ENCODE results near the gene BTBD2. TPM values are rescaled to one million over a fixed set of nuclear protein-coding genes. Genes with fewer than 3 reads are reported as not detected.

The BTBD2 gene
- total and polyA plus RNA-seq, 2 experiments from 2014 or later: 23.8 to 130 TPM

GRCh38 chr19:1953441-1954094 lies 61.9 kb downstream of the BTBD2 start (continued):
- TF ChIP-seq, protein P1, sequence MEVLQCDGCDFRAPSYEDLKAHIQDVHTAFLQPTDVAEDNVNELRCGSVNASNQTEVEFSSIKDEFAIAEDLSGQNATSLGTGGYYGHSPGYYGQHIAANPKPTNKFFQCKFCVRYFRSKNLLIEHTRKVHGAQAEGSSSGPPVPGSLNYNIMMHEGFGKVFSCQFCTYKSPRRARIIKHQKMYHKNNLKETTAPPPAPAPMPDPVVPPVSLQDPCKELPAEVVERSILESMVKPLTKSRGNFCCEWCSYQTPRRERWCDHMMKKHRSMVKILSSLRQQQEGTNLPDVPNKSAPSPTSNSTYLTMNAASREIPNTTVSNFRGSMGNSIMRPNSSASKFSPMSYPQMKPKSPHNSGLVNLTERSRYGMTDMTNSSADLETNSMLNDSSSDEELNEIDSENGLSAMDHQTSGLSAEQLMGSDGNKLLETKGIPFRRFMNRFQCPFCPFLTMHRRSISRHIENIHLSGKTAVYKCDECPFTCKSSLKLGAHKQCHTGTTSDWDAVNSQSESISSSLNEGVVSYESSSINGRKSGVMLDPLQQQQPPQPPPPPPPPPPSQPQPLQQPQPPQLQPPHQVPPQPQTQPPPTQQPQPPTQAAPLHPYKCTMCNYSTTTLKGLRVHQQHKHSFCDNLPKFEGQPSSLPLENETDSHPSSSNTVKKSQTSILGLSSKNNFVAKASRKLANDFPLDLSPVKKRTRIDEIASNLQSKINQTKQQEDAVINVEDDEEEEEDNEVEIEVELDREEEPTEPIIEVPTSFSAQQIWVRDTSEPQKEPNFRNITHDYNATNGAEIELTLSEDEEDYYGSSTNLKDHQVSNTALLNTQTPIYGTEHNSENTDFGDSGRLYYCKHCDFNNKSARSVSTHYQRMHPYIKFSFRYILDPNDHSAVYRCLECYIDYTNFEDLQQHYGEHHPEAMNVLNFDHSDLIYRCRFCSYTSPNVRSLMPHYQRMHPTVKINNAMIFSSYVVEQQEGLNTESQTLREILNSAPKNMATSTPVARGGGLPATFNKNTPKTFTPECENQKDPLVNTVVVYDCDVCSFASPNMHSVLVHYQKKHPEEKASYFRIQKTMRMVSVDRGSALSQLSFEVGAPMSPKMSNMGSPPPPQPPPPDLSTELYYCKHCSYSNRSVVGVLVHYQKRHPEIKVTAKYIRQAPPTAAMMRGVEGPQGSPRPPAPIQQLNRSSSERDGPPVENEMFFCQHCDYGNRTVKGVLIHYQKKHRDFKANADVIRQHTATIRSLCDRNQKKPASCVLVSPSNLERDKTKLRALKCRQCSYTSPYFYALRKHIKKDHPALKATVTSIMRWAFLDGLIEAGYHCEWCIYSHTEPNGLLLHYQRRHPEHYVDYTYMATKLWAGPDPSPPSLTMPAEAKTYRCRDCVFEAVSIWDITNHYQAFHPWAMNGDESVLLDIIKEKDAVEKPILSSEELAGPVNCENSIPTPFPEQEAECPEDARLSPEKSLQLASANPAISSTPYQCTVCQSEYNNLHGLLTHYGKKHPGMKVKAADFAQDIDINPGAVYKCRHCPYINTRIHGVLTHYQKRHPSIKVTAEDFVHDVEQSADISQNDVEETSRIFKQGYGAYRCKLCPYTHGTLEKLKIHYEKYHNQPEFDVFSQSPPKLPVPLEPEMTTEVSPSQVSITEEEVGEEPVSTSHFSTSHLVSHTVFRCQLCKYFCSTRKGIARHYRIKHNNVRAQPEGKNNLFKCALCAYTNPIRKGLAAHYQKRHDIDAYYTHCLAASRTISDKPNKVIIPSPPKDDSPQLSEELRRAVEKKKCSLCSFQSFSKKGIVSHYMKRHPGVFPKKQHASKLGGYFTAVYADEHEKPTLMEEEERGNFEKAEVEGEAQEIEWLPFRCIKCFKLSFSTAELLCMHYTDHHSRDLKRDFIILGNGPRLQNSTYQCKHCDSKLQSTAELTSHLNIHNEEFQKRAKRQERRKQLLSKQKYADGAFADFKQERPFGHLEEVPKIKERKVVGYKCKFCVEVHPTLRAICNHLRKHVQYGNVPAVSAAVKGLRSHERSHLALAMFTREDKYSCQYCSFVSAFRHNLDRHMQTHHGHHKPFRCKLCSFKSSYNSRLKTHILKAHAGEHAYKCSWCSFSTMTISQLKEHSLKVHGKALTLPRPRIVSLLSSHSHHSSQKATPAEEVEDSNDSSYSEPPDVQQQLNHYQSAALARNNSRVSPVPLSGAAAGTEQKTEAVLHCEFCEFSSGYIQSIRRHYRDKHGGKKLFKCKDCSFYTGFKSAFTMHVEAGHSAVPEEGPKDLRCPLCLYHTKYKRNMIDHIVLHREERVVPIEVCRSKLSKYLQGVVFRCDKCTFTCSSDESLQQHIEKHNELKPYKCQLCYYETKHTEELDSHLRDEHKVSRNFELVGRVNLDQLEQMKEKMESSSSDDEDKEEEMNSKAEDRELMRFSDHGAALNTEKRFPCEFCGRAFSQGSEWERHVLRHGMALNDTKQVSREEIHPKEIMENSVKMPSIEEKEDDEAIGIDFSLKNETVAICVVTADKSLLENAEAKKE (CRISPR knock-in tag; IDR thresholded peaks at IDR 0.05): no peak
- TF ChIP-seq ETS1 (IDR thresholded peaks at IDR 0.05) (no peak), EZH2phosphoT487 (IDR thresholded peaks at IDR 0.05; ENCODE audit: unreplicated experiment) (no peak), EZH2 (IDR thresholded peaks at IDR 0.05; ENCODE audit: low read depth, unreplicated experiment) (no peak), JUNB (IDR thresholded peaks at IDR 0.05; ENCODE audit: unreplicated experiment) (no peak), POLR2AphosphoS5 (IDR thresholded peaks at IDR 0.05; ENCODE audit: low read depth) (no peak)
- TF ChIP-seq, protein P2, sequence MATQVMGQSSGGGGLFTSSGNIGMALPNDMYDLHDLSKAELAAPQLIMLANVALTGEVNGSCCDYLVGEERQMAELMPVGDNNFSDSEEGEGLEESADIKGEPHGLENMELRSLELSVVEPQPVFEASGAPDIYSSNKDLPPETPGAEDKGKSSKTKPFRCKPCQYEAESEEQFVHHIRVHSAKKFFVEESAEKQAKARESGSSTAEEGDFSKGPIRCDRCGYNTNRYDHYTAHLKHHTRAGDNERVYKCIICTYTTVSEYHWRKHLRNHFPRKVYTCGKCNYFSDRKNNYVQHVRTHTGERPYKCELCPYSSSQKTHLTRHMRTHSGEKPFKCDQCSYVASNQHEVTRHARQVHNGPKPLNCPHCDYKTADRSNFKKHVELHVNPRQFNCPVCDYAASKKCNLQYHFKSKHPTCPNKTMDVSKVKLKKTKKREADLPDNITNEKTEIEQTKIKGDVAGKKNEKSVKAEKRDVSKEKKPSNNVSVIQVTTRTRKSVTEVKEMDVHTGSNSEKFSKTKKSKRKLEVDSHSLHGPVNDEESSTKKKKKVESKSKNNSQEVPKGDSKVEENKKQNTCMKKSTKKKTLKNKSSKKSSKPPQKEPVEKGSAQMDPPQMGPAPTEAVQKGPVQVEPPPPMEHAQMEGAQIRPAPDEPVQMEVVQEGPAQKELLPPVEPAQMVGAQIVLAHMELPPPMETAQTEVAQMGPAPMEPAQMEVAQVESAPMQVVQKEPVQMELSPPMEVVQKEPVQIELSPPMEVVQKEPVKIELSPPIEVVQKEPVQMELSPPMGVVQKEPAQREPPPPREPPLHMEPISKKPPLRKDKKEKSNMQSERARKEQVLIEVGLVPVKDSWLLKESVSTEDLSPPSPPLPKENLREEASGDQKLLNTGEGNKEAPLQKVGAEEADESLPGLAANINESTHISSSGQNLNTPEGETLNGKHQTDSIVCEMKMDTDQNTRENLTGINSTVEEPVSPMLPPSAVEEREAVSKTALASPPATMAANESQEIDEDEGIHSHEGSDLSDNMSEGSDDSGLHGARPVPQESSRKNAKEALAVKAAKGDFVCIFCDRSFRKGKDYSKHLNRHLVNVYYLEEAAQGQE (IDR thresholded peaks at IDR 0.05; ENCODE audit: unreplicated experiment): no peak
